GM18505 (cell line): ENCODE measurements around the gene CLASP1.
"Not testable (repeated sequence)": the region's sequence is repeated elsewhere in the genome, so short reads cannot be mapped to it uniquely, and the experiment has no call there.

Source experiments
- ATAC-seq: cut with Tn5 transposase; IDR thresholded peaks from one replicate; pipeline ENCODE4 v1.9.1; 2021; ENCODE audit not compliant: unreplicated experiment
- POLR2A ChIP-seq: IDR thresholded peaks from 4 replicates; pipeline ENCODE4 v1.6.1; 2011; ENCODE audit warnings: borderline replicate concordance; ENCODE audit not compliant: insufficient read depth, insufficient read length; ENCODE audit errors: extremely low read depth

Gene CLASP1

GRCh38 chr2:121375621-121376159 is 273.6 kb downstream of the CLASP1 start:
- no peak for TF ChIP-seq POLR2A
- ATAC-seq, result no peak

GRCh38 chr2:121374412-121375075 is 274.7 kb downstream of the CLASP1 start:
- ATAC-seq, result not testable (repeated sequence)

- ATAC-seq, result no peak
- no peak for TF ChIP-seq POLR2A
Observed at GRCh38 chr2:121372721-121373353, 276.4 kb downstream of the CLASP1 start.

GRCh38 chr2:121372082-121372481 is 277.2 kb downstream of the CLASP1 start:
- no peak for ATAC-seq

GRCh38 chr2:121368836-121369235 is 280.4 kb downstream of the CLASP1 start:
- ATAC-seq, result no peak
- no peak for TF ChIP-seq POLR2A

More at GRCh38 chr2:121372082-121372481, 277.2 kb downstream of the CLASP1 start:
- TF ChIP-seq POLR2A, result no peak

- TF ChIP-seq POLR2A, result no peak
- no peak for ATAC-seq
Observed at GRCh38 chr2:121368155-121368554, 281.1 kb downstream of the CLASP1 start.

- TF ChIP-seq POLR2A, result no peak
- ATAC-seq, result no peak
Observed at GRCh38 chr2:121367246-121367900, 281.9 kb downstream of the CLASP1 start.

- no peak for TF ChIP-seq POLR2A
- no peak for ATAC-seq
Observed at GRCh38 chr2:121366040-121366439, 283.2 kb downstream of the CLASP1 start.

GRCh38 chr2:121365061-121365460 is 284.2 kb downstream of the CLASP1 start:
- TF ChIP-seq POLR2A, result no peak
- no peak for ATAC-seq

- no peak for TF ChIP-seq POLR2A
- ATAC-seq, result no peak
Observed at GRCh38 chr2:121363632-121364420, 285.4 kb downstream of the CLASP1 start.

- no peak for ATAC-seq
- TF ChIP-seq POLR2A, result no peak
Observed at GRCh38 chr2:121362774-121363173, 286.5 kb downstream of the CLASP1 start.

- ATAC-seq, result no peak
- no peak for TF ChIP-seq POLR2A
Observed at GRCh38 chr2:121362226-121362625, 287.0 kb downstream of the CLASP1 start.
